HG03064 (cell line): ENCODE measurements around the gene DAO.
"Not testable (repeated sequence)": the region's sequence is repeated elsewhere in the genome, so short reads cannot be mapped to it uniquely, and the experiment has no call there.

Source experiments
- ATAC-seq: cut with Tn5 transposase; IDR thresholded peaks from one replicate; pipeline ENCODE4 v1.9.1; 2021; ENCODE audit warnings: low read depth; ENCODE audit not compliant: unreplicated experiment

Gene DAO

DNA sequence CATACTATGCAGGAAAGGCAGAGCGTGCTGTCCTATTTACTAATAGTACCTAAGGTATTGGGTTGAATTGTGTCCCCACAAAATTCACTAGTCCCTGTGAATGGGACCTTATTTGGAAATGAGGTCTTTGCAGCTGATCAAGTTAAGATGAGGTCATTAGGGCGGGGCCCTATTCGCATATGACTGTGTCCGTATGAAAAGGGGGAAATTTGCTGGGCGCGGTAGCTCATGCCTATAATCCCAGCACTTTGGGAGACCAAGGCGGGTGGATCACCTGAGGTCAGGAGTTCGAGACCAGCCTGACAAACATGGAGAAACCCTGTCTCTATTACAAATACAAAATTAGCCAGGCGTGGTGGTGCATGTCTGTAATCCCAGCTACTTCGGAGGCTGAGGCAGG is 13.8 kb upstream of the DAO start:
- ATAC-seq, result not testable (repeated sequence)

DNA sequence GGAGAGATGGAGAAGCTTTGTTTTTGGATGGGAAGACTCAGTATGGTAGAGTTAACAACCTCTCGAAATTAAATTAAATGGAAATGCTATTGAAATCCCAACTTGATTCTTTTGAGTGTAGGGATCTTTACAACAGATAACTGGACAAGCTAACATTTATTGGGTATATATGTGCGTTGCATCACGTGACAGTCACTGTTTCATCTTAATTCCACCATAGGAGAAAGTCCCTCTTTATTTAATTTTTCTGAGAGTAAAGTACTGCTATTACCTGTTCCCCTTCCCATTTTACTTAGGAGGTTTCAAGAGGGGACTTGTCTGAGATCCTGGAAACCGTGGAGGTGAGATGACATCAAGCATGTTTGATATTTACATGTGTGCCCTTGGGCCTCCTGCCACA is 11.1 kb upstream of the DAO start:
- no peak for ATAC-seq

DNA sequence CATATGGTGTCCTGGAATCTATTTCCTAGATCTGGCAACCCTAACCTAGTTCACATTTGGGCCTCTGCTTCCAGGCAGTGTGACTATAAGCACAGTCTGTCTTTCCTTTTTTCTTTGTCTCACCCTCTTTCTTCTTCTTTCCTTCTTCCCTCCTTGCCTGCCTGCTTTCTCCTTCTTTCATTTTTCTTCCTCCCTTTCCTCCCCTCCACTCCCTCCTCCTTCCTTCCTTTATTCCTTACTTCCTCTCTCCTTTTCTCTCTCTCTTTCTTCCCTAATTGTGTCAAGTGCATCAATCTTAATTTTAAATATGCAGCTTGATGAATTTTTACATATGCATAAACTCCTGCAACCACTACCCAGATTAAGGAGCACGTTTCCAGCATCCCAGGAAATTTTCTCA is 4.6 kb upstream of the DAO start:
- no peak for ATAC-seq

DNA sequence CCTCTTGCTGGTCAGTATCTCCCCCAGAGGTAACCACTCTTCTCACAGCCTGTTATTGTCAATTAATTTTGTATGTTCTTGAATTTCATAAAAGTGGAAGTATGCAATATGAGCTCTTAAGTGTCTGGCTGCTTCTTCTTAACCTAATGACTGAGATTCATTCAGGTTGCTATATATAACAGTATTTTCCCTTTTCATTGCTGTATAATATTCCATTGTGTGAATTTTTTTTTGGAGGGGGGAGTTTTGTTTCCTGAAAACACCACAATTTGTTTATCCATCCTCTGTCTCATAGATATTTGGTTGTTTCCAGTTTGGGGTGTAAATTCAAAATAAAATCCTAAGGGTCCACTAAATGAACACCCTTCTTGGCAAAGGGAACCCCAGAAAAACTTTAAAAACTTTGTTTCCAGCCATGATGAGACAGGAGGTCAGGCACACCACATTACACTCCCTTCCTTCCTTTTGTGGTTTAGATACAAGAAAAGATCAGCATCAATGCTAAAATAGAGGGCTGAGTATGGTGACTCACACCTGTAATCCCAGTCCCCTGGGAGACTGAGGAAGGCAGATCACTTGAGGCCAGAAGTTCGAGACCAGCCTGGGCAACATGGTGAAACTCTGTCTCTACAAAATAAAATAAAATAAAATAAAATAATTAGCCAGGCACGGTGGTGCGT is 4.1 kb upstream of the DAO start:
- ATAC-seq, result no peak

DNA sequence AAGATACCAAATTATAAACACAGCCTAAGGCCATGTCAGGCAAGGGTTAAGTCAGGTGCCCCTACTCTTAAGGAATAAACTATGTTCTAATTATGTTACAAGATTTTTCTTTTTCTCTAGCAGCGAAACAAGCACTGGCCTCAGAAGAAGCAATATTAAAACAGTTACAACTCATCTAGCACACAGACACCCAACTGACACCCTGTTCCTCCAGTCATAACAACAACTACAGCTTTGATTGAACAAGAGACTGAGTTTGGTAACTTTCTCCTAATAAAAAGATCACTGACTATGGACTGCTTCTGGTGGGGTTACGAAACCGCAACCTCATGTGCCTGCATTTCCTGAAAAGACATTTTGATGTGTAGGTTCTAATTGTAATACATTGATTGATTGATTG is 3.3 kb upstream of the DAO start:
- ATAC-seq, result no peak

DNA sequence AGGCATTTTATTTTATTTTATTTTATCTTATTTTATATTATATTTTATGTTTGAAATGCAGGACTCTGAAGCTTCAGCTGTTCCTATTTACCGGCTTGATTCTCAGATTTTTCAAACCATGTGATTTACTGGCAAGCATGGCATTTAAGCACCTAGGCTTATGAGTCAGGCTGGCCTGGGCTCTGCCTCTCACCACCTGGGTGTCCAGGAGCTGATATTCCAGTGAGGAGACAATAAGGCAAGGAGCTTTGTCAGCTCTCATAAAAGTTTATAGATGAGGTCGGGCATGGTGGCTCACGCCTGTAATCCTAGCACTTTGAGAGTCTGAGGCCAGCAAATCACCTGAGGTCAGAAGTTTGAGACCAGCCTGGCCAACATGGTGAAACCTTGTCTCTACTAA is 2.1 kb downstream of the DAO start:
- ATAC-seq, result no peak

DNA sequence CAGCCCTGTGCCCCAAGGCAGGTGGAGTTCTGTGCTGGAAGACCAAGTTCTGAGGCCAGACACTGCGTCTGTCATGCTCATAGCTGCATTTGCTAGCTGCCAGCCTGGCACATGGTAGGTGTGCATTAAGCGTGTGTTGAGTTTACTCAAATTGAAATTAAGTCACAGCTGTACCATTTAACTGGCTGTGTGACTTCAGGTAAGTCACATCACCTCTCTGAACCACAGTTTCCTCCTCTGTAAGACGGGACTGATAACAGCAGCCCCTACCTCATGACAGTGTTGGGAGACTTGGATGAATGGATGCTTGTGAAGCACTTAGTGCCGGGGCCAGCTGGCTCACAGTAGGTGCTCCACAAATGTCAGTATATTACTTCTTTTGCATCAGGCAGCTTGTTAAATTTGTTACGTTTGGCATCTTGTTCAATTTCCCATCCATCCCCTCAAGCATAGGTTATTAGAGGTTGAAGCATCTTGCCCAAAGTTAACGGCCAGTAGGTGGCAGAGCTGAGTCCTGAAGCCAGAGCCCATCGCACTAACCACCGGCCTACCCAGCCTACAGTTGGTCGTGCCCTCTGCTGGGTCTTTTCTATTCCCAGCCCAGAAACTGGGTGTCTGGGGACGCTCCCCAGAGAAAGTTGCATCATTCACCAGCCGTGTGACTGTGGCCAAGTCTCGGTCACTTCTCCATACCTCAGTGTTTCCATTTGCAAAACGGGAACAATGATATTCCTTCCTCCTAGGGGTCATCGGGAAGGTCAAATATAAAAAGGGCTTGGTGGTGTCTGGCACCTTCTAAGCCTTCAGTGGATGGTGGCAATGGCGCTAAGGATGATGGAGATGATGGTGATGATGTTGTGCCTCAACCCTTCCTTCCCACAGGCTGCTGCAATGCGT is 4.5 kb downstream of the DAO start:
- ATAC-seq, result no peak

DNA sequence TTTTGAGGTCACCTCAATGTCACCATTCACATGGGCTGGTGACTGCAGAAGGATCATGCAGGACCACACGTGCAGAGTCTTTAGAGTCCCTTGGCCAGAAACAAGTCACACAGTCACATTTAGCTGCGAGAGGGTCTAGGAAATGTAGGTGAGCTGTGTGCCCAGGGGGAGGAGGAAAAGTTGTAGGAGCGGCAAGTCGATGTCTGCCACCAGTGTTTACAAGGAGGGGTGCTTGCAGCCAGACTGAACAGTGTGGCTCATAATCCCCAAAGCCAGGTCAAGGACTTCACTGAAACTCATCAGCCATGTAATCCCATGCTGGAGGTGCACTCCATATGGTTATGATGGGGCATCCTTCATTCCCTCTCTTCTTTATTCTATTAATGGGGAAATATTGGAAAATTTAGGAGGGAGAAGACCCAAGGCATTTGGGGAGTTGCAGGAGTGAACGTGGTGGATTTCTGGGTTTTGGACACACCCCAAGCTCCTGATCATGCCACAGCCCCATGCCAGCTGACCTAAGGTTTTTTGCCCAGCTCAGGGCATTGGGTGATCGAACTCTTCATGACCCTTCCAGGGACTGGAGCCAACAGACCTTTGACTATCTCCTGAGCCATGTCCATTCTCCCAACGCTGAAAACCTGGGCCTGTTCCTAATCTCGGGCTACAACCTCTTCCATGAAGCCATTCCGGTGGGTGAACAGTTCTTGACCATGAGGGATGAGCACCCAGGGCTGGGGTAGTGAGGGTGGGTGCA is 7.2 kb downstream of the DAO start:
- ATAC-seq, result no peak

DNA sequence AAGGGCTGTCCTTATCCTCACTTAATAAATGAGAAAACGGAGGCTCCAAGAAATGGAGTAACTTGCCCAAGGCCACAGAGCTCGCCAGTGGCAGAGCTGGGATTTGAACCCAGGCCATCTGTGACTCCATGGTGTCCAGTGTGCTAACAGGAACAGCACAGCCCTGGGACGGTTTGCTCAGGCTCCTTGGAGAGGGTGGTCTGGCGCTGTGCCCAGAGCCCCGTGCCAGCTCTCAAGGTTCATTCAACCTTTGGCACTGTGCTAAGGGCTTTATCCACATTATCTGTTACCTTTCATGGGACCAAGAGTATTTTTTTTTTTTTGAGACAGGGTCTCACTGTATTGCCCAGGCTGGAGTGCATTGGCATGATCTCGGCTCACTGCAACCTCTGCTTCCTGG is 8.1 kb downstream of the DAO start:
- no peak for ATAC-seq

DNA sequence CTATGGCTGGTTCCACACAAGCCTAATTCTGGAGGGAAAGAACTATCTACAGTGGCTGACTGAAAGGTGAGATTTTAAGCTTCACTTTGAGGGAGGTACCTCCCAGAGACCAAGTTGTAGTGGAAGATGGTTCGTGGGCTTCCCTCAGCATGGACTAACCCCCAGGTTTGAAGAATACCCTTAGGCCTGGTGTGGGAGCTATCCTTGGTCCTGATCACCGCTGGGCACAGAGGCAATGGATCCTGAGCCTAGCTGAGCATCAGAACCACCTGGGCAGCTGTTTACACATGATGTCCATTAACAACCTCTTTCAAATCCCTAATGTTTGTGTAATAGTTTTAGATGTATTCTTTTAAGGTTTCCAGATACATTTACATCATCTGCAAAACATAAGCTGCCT is 10.3 kb downstream of the DAO start:
- no peak for ATAC-seq

DNA sequence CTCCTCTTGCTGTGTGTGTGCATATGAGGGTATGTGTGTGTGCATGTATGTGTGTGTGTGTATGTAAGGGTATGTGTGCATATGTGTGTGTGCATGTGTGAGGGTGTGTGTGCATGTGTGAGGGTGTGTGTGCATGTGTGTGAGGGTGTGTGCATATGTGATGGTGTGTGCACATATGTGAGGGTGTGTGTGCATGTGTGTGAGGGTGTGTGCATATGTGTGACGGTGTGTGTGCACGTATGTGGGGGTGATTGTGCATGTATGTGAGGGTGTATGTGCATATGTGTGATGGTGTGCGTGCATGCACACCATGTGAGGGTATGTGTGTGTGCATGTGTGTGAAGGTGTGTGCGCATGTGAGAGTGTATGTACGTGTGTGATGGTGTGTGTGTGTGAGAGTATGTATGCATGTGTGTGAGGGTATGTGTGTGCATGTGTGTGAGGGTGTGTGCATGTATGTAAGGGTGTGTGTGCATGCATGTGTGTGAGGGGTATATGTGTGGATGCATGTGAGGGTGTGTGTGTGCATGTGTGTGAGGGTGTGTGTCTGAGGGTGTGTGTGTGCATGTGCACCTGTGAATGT is 15.4 kb downstream of the DAO start:
- no peak for ATAC-seq

DNA sequence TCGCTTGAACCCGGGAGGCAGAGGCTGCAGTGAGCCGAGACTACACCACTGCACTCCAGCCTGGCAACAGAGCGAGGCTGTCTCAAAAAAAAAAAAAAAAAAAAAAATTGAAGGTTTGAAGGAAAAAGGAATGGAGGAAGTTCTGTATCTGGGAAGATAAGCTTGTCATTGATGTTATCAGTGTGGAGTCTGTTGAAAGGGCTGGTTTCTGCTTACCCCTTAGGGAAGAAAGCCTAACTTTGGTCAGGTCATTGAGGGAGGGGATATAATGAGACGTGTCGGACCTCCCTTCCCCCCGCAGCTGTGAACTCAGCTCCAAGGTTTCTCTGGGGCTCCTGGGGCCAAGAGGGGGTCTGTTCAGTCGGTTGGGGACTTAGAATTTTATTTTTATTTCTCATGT is 16.4 kb downstream of the DAO start:
- ATAC-seq, result no peak

DNA sequence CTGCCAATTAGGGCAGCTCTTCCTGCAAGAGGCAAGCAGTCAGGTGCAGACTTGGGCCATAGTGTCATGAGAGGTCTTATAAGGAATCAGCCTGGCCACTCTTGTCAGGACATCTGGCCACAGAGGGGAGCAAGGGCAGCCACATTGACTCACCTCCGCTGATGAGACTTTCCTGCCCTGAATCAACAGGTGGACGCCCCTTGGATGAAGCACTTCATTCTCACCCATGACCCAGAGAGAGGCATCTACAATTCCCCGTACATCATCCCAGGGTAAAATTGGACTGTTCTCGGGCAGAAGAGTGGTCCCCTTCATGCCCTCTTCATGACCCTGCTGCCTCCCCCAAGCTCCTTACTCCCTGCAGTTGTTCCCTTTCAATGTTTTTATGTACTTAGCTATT is 16.9 kb downstream of the DAO start:
- no peak for ATAC-seq

DNA sequence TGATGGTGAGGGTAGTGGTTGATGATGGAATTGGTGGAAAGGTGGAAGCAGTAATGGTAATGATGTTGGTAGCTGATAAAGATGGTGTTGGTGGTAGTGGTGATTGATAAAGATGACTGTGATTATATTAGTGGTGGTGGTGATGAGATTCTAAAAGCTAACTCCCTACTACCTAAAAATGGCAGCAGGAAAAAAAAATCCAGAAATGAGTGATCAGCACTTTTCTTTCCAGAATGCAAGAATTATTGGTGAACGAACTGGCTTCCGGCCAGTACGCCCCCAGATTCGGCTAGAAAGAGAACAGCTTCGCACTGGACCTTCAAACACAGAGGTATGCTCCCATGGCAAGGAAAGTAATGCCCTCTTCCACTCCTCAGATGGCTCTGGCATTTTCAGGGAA is 19.3 kb downstream of the DAO start:
- no peak for ATAC-seq

DNA sequence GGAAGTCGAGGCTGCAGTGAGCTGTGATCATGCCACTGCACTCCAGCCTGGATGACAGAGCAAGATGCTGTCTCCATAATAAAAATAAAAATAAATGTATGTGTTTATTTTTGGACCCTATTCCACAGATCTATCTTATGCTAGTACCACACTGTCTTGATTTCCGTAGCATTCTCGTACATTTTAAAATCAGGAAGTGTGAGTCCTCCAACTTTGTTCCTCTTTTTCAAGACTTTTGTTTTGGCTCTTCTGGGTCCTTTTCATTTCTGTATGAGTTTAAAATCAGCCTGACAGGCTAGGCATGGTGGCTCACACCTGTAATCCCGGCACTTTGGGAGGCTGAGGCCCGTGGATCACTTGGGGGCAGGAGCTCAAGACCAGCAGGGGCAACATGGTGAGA is 25.8 kb downstream of the DAO start:
- no peak for ATAC-seq

DNA sequence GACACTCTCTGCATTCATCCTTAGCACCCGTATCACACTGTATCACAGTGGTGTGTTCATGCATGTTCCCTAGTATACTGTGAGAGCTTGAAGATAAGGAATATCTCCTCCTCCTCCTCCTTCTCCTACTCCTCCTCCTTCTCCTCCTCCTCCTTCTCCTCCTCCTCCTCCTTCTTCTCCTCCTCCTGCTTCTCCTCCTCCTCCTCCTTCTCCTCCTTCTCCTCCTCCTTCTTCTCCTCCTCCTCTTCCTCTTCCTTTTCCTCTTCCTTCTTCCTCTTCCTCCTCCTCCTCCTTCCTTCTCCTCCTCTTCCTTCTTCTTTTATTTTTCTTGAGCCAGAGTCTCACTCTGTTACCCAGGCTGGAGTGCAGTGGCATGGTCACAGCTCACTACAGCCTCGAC is 27.1 kb downstream of the DAO start:
- no peak for ATAC-seq

DNA sequence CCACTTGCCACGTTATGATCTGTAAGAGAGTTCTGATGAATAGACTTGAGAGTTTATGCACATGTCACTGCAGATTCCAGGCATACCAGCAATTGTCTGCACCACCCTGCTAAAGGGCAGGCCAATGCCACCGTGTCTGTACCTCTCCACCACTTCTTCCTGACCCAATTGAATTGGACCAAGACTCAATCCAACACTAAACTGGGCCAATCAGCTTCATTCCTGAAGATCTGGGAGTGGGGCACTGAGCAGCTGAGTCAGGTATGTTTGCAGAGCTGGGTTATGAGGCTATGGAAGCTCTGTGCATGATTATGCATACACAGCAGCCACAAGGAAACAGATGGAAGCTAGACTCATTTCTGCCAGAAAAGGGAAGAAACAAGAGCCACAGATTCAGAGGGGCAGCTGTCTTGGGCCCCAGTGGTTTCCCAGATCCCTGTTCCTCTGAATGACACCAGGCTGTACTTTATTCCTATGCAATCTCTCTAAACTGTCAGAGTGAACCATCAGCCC is 28.0 kb downstream of the DAO start:
- no peak for ATAC-seq

DNA sequence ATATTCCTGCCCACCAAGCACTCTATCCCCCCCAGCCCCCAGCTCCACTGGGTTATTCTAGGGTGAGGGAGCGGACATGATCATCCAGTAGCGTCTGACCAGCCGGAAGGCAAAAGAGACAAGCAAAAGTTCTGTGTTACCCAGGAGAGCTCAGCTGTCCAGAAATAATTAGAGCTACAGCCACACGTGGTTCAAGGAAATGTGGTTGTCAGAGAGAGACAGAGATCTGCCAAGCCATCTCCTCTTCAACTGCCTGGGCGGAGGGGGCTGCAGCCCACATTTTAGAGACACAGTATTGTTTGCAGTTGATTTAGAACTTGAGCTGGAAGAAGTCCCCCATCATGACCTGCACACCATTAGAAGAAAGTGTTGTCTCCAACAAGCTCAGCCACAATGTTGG is 30.4 kb downstream of the DAO start:
- ATAC-seq, result no peak

DNA sequence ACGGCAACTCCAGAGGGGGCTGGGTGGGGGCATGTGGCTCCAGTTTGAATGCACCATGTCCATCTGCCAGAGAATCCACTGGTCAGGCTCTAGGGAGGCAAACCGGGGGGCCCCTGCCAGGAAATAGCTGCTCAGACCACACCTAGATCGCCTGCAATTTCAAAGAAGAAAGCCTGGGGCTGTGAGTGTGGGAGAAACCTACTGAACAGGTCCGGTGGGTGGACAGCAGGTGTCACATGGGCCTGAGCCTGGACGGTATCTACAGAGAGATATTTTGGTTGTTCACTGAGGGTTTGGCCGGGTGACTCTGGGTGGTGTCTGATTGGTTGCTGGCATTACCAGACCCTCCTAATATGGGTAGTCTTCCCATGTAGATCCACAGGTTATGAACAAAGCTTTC is 32.0 kb downstream of the DAO start:
- no peak for ATAC-seq

DNA sequence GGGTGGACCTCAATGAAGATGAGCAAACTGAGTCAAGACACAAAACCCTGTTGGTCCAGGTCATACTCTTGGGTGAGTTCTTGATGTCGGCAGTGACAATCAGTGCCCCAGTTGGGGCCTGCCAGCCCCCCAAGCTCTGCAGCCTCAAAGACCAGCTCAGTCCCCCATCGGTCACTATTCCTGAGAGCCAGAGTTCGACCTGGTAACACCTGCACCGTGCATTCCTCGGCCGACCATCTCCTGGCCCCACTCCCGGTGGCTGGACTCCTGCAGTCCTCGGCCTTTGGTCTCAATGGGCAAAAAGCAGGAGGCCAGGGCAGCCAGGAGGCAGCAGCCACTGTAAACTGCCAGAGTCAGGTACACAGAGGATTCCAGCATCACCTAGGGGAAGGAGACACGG is 32.5 kb downstream of the DAO start:
- no peak for ATAC-seq

DNA sequence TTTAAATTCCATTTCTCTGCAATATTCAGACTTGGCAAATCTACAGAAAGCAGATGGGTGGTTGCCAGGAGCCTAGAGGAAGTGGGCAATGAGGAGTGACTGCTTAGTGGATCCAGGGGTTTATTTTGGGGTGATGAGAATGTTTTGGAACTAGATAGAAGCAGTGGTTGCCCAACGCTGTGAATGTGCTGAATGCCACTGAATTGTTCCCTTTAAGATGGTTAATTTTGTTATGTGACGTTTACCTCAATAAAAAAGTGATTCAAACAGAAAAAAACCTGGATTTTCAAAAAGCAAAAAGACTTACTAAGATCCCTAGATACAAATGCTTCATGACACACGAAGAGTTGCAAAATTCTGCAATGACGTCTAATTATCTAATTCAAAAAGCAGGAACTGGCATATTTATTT is 34.2 kb downstream of the DAO start:
- ATAC-seq, result no peak
